ELF-1 (cell line): ENCODE measurements around the gene RAB3GAP2.
A peak's percentile ranks its signal among the peaks of the same experiment; 100 is the strongest.
"Not testable (repeated sequence)": the region's sequence is repeated elsewhere in the genome, so short reads cannot be mapped to it uniquely, and the experiment has no call there.

ENCODE experiments used
- DNase-seq: peaks from one replicate; pipeline ENCODE4 v3.0.0-alpha.2; 2016; ENCODE audit warnings: low read depth, low spot score

RAB3GAP2 gene, protein sequence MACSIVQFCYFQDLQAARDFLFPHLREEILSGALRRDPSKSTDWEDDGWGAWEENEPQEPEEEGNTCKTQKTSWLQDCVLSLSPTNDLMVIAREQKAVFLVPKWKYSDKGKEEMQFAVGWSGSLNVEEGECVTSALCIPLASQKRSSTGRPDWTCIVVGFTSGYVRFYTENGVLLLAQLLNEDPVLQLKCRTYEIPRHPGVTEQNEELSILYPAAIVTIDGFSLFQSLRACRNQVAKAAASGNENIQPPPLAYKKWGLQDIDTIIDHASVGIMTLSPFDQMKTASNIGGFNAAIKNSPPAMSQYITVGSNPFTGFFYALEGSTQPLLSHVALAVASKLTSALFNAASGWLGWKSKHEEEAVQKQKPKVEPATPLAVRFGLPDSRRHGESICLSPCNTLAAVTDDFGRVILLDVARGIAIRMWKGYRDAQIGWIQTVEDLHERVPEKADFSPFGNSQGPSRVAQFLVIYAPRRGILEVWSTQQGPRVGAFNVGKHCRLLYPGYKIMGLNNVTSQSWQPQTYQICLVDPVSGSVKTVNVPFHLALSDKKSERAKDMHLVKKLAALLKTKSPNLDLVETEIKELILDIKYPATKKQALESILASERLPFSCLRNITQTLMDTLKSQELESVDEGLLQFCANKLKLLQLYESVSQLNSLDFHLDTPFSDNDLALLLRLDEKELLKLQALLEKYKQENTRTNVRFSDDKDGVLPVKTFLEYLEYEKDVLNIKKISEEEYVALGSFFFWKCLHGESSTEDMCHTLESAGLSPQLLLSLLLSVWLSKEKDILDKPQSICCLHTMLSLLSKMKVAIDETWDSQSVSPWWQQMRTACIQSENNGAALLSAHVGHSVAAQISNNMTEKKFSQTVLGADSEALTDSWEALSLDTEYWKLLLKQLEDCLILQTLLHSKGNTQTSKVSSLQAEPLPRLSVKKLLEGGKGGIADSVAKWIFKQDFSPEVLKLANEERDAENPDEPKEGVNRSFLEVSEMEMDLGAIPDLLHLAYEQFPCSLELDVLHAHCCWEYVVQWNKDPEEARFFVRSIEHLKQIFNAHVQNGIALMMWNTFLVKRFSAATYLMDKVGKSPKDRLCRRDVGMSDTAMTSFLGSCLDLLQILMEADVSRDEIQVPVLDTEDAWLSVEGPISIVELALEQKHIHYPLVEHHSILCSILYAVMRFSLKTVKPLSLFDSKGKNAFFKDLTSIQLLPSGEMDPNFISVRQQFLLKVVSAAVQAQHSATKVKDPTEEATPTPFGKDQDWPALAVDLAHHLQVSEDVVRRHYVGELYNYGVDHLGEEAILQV (N-terminal part only)

GRCh38 chr1:220272047-220272840 lies at the start of gene RAB3GAP2:
TSS of gene RAB3GAP2 (minus strand) at chr1:220272453. CDS start at chr1:220272337, 116 bp downstream.
- peak; percentile 96 for DNase-seq

DNA sequence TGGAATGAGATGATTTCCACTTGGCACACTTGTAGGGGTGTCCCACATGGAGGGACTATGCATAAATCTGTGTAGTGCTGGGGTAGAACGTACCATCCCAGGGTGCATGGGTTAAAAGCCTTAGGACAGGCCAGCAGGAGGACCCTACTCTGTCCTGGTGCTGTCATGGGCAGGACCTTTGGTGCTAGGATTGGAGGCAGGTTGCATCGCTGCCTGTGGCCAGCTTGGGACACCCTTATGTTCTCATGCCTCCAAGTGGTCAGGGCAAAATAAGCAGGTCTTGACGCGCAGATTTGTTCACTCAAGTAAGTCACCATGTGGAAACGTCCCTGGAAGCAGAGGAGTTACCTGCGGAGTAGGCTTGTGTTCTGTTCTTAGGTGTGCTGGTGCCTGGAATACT lies 49.5 kb upstream of the RAB3GAP2 start:
- DNase-seq: no peak

DNA sequence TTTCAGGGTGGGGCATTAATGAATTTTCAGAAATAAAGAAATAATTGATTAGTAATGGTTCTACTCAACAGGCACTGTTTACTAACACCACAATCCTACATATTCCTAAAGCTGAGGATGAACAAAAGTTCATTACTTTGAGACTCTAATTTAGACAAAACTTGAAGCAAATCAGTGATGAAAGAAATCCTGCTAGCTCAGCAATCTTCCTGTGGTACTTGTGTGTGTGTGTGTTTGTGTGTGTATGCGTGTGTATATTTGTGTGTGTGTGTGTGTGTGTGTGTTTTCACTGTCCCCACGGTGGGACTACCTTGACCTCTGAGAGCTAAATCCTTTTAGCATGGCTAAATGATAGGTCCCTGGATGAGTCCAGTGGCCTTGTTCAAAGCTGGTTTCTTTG lies 48.5 kb upstream of the RAB3GAP2 start:
- no peak for DNase-seq

- DNase-seq: no peak
Observed at GRCh38 chr1:220318673-220319072, 46.4 kb upstream of the RAB3GAP2 start.

GRCh38 chr1:220317161-220317560 lies 44.9 kb upstream of the RAB3GAP2 start:
- DNase-seq: no peak

- DNase-seq: no peak
Observed at GRCh38 chr1:220316305-220316704, 44.1 kb upstream of the RAB3GAP2 start.

GRCh38 chr1:220315070-220315839 lies 43.0 kb upstream of the RAB3GAP2 start:
- no peak for DNase-seq

- DNase-seq: peak; percentile 20
Observed at GRCh38 chr1:220313576-220313975, 41.3 kb upstream of the RAB3GAP2 start.

GRCh38 chr1:220310147-220310546 lies 37.9 kb upstream of the RAB3GAP2 start:
- DNase-seq: not testable (repeated sequence)

DNA sequence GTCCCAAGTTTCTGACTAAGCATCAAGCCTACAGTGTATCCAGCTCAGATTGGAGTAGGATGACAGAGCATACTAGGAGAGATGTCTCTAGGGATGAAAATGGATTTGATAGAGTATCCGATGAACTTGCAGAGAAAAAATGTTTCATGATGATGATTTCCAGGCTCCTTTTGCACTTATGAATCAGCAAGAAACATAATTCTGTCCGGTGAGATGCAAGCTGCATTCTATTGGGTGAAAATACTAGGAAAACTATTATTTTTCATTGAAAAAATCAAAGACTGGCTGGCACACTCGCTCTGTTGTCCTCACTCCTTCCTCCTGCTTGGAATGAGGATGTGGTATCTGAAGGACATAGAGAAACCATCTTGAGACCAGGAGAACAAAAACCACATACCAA lies 35.4 kb upstream of the RAB3GAP2 start:
- no peak for DNase-seq

- no peak for DNase-seq
Observed at GRCh38 chr1:220306339-220306738, 34.1 kb upstream of the RAB3GAP2 start.

DNA sequence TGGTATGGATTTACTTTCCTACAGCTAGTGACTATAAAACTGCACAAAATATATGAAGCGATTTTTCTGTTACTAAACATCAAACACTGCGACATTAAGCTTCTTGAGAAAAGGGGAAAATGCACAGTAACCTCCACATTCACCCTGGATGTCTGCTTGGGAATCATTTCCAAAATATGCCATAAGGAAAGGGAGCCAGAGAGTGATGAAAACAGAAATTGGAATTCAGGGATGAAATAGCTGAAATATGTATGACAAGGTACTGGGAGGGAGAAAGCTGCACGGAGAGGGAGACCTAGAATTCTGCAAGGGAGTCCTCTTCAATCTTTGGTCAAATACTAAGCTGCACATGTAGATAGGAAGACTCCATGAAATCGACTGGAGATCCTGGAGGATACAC lies 31.6 kb upstream of the RAB3GAP2 start:
- DNase-seq: no peak

- no peak for DNase-seq
Observed at GRCh38 chr1:220301630-220302029, 29.4 kb upstream of the RAB3GAP2 start.

GRCh38 chr1:220300442-220301121 lies 28.3 kb upstream of the RAB3GAP2 start:
- peak; percentile 90 for DNase-seq

DNA sequence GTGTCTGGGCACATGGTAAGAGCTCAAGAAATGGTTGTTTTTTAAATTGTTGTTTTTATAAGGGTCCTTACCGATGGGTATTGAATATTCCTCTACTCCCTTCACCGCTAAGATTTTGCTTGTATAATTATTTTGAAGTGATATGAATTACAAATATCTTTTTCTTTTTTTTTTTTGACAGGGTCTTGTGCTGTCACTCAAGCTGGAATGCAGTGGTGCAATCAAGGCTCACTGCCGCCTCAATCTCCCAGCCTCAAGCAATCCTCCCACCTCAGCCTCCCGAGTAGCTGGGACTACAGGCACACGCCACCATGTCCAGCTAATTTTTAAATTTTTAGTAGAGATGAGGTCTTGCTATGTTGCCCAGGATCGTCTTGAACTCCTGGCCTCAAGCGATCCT lies 27.1 kb upstream of the RAB3GAP2 start:
- no peak for DNase-seq

- peak; percentile 20 for DNase-seq
Observed at GRCh38 chr1:220298470-220299205, 26.4 kb upstream of the RAB3GAP2 start.

DNA sequence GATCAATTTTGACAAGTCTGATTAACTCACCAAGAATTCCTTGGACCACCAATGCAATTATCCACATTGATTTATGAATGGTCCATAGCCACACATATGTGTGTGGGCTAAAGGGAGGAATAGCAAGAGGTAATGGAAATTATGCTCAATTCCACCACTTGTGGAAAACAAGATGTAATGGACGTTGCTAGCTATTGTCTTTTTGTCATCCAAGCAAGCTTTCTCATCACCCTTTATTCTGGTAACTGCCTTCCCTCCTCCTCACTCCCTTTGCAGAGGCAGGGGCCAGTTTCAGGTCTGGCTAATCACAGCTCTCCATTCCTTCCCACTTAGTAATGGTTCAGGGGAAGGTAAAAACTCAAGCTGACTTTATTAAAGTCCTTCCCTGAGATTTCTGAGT lies 24.7 kb upstream of the RAB3GAP2 start:
- no peak for DNase-seq

DNA sequence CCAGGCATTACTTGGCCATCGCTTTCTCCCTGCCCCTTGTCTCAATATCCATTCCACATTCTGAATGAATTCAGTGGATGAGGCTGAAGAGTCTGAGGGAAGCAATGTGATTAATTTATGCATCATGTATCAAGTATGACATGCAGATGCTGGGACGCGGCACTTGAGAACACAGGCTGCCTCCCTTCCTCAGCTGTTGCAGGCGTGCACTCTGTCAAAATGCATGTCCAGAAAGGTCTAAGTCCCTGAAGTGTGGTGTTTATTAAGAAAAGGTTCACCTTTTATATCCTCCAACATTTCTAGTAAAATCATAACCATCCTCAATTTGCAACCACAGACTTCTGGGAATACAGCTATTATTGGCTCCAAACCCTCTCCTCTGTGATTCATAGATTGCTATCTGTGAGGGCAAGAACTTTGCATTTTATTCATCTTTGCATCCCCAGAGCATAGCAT lies 22.6 kb upstream of the RAB3GAP2 start:
- DNase-seq: no peak

DNA sequence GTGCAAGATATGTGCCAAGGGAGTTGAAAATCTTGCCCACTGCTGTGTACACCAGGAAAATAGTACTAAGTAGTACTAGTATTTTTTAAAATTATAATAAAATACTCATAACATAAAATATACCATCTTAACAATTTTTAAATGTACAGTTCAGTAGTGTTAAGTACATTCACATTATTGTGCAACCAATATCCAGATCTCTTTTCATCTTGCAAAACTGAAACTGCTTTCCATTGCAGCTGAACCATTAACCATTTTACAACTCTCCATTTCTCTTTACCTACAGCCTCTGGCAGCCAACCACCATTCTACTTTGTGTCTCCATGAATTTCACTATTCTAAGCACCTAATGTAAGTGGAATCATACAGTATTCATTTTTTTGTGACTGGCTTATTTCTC lies 19.3 kb upstream of the RAB3GAP2 start:
- no peak for DNase-seq
